ENCODE data around the gene KSR2.

GRCh38 chr12:117538926-117539325 is 429.9 kb downstream of the KSR2 start:
- TF ChIP-seq CTCF (conservative IDR thresholded peaks at IDR 0.05) (no peak), EZH2 (IDR thresholded peaks at IDR 0.05; ENCODE audit: low read depth) (no peak)
